Cardiac septum (tissue), 1 donor: ENCODE measurements around the gene BNC2. TPM values are rescaled to one million over a fixed set of nuclear protein-coding genes. Genes with fewer than 3 reads are reported as not detected.
"Not testable (repeated sequence)": the region's sequence is repeated elsewhere in the genome, so short reads cannot be mapped to it uniquely, and the experiment has no call there.

Source experiments
- DNase-seq: peaks from one replicate; pipeline ENCODE4 v3.0.0-alpha.2; 2020; ENCODE audit warnings: low spot score
- intact Hi-C: fragments of 100-400 bp; cut with DNase I; formaldehyde crosslinking; loops from one replicate; pipeline ENCODE4 v1.14.0; 2022
- long read RNA-seq: library from polyadenylated mRNA; unstranded; transcript quantifications from one replicate; pipeline ENCODE4 v2.0.0, GENCODE V29; 2021
- total RNA-seq: library from RNA; stranded (reverse); fragmentation: NEBNext Ultra II Directional; extraction: Animal tissue kit (Norgen Biotek cat#: 25700); gene quantifications from one replicate; pipeline ENCODE4 v1.2.1, GENCODE V29; 2021
- donor health status: DM: no; HTN: no; CAD: no.

Gene BNC2, protein sequence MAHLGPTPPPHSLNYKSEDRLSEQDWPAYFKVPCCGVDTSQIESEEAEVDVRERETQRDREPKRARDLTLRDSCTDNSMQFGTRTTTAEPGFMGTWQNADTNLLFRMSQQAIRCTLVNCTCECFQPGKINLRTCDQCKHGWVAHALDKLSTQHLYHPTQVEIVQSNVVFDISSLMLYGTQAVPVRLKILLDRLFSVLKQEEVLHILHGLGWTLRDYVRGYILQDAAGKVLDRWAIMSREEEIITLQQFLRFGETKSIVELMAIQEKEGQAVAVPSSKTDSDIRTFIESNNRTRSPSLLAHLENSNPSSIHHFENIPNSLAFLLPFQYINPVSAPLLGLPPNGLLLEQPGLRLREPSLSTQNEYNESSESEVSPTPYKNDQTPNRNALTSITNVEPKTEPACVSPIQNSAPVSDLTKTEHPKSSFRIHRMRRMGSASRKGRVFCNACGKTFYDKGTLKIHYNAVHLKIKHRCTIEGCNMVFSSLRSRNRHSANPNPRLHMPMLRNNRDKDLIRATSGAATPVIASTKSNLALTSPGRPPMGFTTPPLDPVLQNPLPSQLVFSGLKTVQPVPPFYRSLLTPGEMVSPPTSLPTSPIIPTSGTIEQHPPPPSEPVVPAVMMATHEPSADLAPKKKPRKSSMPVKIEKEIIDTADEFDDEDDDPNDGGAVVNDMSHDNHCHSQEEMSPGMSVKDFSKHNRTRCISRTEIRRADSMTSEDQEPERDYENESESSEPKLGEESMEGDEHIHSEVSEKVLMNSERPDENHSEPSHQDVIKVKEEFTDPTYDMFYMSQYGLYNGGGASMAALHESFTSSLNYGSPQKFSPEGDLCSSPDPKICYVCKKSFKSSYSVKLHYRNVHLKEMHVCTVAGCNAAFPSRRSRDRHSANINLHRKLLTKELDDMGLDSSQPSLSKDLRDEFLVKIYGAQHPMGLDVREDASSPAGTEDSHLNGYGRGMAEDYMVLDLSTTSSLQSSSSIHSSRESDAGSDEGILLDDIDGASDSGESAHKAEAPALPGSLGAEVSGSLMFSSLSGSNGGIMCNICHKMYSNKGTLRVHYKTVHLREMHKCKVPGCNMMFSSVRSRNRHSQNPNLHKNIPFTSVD
- total RNA-seq: 6.6 TPM
- long read RNA-seq, partial matches to known transcripts: 0 of 2 reads
- long read RNA-seq, other reads (novel, unspliced or antisense): 2 of 2 reads

DNA sequence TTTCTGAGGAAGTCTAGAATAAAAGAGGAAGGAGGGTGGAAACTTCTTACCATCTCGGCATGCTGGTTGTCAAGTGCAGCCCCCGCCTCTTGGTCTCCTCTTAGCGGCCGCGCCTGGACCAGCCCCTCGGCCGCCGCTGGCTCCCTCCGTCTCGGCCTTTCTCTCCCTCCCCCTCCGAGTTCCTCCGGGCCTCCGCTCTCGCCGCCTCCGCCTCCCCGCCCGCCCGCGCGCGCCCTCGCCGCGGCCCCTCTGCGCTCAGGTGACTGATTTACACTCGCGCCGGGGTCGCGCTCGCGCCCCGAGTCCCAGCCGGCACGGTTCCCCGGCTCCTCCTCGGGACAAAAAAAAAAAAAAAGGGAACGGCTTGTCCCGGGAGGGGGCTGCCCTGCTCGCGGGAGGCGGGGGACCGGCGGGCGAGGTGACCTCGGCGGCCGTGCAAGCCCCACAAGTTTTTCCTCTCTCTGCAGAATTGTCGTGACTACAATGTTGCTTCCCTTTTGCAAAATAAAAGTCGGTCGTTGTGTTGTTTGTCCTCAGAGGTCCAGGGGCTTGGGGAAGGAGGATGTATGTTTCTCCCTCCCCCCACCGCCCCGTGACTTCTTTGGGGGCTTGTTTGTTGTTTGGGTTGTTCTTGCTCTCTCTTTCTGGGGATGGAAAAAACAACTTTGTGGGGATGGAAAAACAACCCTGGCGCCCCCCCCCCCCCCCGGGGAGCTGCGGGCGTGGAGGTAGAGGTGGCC, at the start of gene BNC2:
TSS of gene BNC2 (minus strand) at position 75 of the 740 bp plus-strand sequence. CDS start at position 53, 22 bp downstream.
- DNase-seq: no peak
- intact Hi-C loops: no loop called here

DNA sequence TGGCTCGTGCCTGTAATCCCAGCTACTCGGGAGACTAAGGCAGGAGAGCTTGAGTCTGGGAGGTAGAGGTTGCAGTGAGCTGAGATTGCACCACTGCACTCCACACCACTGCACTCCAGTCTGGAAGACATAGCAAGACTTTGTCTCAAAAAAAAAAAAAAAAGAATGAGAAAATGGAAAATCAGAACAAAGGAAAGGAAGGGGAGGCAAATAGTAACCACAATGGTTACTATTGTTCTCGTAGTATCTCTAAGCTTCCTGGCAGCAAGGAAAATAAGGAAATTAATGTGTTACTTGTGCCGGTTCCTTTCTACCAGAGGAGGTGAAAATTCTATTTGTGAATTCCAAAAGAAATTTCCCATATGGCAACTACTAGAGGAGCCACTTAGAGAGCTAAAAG, 48.5 kb upstream of the BNC2 start:
- no peak for DNase-seq
- intact Hi-C loops: no loop called here

- no peak for DNase-seq
- intact Hi-C loops: no loop called here
These were observed 44.8 kb upstream of the BNC2 start for GRCh38 chr9:16915126-16915831.

DNA sequence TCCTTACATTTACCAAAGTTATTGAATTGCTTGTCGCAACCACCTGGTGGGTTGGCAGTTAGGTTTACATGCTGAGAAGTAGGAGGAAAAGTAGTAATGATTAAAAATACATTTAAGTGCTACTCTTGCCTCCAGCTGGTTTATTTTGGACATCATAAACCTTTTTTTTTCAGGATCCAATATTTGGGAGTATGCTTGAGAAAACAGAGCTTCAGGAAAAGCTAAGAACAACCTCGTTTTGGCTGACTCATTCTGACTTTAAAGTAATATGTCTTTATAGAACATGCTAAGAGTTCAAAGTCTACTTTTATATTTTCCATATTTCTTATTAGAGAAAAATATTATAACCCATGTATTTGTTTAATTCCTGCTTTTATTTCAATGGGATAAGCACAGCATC, 41.7 kb upstream of the BNC2 start:
- intact Hi-C loops: no loop called here
- no peak for DNase-seq

DNA sequence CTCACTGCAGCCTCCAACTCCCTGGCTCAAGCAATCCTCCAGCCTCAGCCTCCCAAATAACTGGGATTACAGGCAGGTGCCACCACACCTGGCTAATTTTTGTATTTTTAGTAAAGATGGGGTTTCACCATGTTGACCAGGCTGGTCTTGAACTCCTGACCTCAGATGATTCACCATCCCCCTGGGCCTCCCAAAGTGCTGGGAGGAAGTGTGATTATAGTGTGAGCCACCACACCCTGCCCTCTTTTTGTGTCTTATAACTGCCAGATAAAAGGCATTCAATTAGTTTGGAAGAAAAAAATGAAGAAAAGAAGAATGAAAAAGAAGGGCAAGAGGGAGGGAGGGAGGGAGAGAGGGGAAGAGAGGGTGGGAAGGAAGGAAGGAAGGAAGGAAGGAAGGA, 37.7 kb upstream of the BNC2 start:
- intact Hi-C loops, DNase-seq: not testable (repeated sequence)

GRCh38 chr9:16904655-16905054, 34.2 kb upstream of the BNC2 start:
- intact Hi-C loops: no loop called here
- no peak for DNase-seq

- DNase-seq: no peak
- intact Hi-C loops: no loop called here
These were observed 31.1 kb upstream of the BNC2 start for GRCh38 chr9:16901590-16901989.

DNA sequence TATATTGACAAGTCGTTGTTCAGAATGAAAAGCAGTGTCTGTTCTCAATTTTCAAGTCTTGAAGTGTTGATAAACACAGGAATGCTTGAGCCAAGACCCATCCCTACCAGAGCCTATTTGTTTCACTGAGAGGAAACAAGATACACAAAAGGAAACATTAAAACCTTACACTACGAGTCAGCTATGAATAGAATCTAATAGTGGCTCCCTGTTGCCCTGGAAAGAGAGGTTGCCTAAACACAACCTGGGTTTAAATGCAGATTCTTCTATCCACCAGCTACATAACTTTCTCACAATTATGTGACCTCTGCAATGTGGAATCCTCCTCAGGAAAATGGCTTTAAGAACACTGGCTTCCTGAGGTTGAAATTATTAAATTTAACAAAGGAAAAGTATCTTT, 29.1 kb upstream of the BNC2 start:
- no peak for DNase-seq
- intact Hi-C loops: no loop called here

DNA sequence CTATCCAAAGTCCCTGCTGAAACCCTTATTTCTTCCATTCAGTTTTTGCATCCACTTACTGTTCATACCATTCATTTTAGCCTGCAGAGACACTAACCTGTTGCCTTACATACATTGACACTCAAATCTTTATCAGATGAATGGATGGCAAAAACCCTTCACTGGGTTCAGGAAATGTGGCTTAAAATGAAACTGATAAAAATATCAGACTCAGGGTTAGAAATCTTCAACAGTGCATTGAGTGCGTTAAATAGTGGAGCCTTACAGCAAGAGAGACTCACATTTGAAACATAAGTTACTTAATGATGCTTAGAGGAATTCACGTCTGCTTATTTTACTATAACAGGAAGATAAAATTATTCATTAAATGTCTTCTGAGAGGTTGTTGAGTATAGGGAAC, 28.0 kb upstream of the BNC2 start:
- no peak for DNase-seq
- intact Hi-C loops: no loop called here

DNA sequence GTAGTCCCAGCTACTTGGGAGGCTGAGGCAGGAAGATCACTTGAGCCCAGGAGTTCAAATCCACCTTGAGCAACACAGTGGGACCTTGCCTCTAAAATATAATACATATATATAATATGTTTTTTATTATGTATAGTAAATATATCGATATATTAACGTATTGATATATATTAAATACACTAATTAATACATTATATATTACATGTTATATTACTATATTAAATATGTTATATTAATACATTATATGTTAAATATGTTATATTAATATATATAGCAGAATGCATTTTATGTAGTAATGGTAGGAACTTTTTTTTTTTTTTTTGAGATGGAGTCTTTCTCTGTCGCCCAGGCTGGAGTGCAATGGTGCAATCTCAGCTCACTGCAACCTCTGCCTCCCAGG, 18.1 kb upstream of the BNC2 start:
- DNase-seq: no peak
- intact Hi-C loops: no loop called here

DNA sequence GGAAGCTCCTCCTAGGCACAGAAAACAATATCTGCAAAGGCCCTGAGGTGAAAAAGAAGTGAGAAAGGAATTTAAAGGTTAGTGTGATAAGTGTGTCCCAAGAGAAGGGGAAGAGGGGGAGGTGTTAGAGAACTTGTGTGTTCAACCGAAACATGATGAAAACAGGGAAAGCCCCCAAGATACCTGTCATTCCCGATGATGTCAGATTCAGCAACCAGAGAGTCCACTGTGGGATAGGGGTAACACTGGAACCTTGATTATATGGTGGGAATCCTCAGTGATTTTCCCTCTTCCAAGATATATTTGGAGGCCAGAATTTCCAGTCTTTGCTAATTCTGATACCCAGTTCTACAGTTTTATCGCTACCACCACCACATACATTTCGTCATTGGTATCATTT, 15.5 kb upstream of the BNC2 start:
- DNase-seq: no peak
- intact Hi-C loops: no loop called here

GRCh38 chr9:16884952-16885513, 14.6 kb upstream of the BNC2 start:
- intact Hi-C loops: no loop called here
- DNase-seq: no peak

DNA sequence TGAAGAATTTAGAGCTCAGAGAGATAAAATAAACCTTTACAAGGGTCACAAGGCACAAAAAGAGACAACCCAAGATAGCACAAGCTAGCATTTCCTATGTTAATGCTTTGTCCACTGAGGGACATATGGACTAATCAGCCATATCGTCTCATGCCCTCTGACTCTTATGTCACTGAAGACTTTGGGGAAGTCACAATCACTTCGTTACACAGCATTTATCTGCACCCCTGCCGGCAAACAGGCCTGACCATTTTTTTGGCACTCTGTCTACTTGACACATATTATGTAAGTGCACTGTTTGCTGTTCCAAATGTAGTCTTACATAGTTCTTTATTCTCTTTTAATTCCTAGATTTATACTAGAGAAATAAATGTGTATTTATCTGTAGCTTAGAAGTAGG, 13.9 kb upstream of the BNC2 start:
- no peak for DNase-seq
- intact Hi-C loops: no loop called here

GRCh38 chr9:16883586-16883985, 13.1 kb upstream of the BNC2 start:
- intact Hi-C loops: no loop called here
- no peak for DNase-seq

GRCh38 chr9:16882440-16882839, 12.0 kb upstream of the BNC2 start:
- DNase-seq, intact Hi-C loops: not testable (repeated sequence)

DNA sequence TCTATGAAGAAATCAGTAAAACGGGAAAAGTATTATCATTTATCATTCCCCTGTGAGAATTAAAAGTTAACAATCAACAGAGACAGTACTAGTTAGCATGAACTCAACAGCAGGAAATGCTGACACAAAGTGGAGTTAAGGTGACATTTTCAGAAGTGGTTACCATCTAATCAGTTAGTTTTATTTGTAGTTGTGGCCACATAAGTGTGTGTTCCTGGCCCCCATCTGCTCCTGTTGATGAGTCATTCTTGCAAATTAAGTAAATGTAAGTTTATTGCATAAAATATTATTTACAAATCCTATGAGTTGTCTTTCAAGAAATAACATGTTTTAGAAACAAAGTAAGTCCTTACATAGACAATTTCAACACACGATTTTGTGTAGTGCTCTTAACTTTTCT, 8.9 kb upstream of the BNC2 start:
- no peak for DNase-seq
- intact Hi-C loops: no loop called here

GRCh38 chr9:16877256-16877655, 6.8 kb upstream of the BNC2 start:
- intact Hi-C loops: no loop called here
- no peak for DNase-seq

GRCh38 chr9:16873126-16873802, 2.8 kb upstream of the BNC2 start:
- intact Hi-C loops: no loop called here

More at GRCh38 chr9:16873126-16873802, 2.8 kb upstream of the BNC2 start:
- DNase-seq: no peak
